Common myeloid progenitor, CD34-positive (primary cell): ENCODE measurements around the gene KHSRP.

ENCODE experiments used
- CTCF ChIA-PET: fragments of 350-600 bp; sonication (Branson Sonifier 250); formaldehyde crosslinking; loops from one replicate; lab custom pipeline; 2021; ENCODE audit warnings: antibody characterized with exemption; lab: Charles Lee
- POLR2A ChIA-PET: fragments of 350-600 bp; sonication (Branson Sonifier 250); formaldehyde crosslinking; loops from one replicate; lab custom pipeline; 2021; ENCODE audit warnings: antibody characterized with exemption; lab: Charles Lee
- DNase-seq, 3 donors: peaks; one replicate each; pipeline versions ENCODE4 v3.0.0 to v3.0.0-alpha.2; 2013
- H3K27ac ChIP-seq, 2 experiments: 1 replicate in 1 of 2; 2 replicates in 1 of 2; pipeline ENCODE4 v1.7.0; 2013; ENCODE audit warnings: inconsistent platforms in 2 of 2, low read length in 2 of 2, mild to moderate bottlenecking in 2 of 2, low read depth in 1 of 2, moderate library complexity in 1 of 2; ENCODE audit not compliant: severe bottlenecking in 2 of 2, insufficient read depth in 1 of 2, poor library complexity in 1 of 2
- H3K27me3 ChIP-seq, 5 experiments: replicated peaks in 2 of 5; 1 replicate in 3 of 5; 2 replicates in 2 of 5; pipeline versions ENCODE4 v1.6.1 to v1.7.0; 2013; ENCODE audit warnings: low read length in 4 of 5, mild to moderate bottlenecking in 2 of 5, moderate library complexity in 2 of 5, inconsistent platforms in 1 of 5; ENCODE audit not compliant: insufficient read depth in 5 of 5, control insufficient read depth in 4 of 5
- H3K36me3 ChIP-seq, 4 experiments: 1 replicate in 2 of 4; 2 replicates in 2 of 4; pipeline versions ENCODE4 v1.6.1 to v1.7.0; 2013; ENCODE audit warnings: low read length in 3 of 4, control low read depth in 1 of 4, mild to moderate bottlenecking in 1 of 4; ENCODE audit not compliant: control insufficient read depth in 4 of 4, insufficient read depth in 4 of 4
- H3K4me1 ChIP-seq, 4 experiments: 1 replicate in 3 of 4; 2 replicates in 1 of 4; pipeline versions ENCODE4 v1.6.1 to v1.7.1; 2013; ENCODE audit warnings: low read length in 3 of 4, mild to moderate bottlenecking in 3 of 4, control low read depth in 1 of 4, inconsistent platforms in 1 of 4, moderate library complexity in 1 of 4; ENCODE audit not compliant: control insufficient read depth in 4 of 4, insufficient read depth in 4 of 4; ENCODE audit errors: control extremely low read depth in 1 of 4
- H3K4me3 ChIP-seq, 7 experiments: 1 replicate in 4 of 7; 2 replicates in 3 of 7; pipeline versions ENCODE4 v1.5.1 to v1.7.0; 2013; ENCODE audit warnings: mild to moderate bottlenecking in 7 of 7, low read length in 6 of 7, moderate library complexity in 6 of 7, inconsistent platforms in 2 of 7, low read depth in 2 of 7, control low read depth in 1 of 7; ENCODE audit not compliant: insufficient read depth in 4 of 7, control insufficient read depth in 1 of 7; ENCODE audit errors: extremely low read depth in 1 of 7
- H3K9me3 ChIP-seq, 5 experiments: 1 replicate in 4 of 5; 2 replicates in 1 of 5; pipeline versions ENCODE4 v1.6.1 to v1.7.1; 2013; ENCODE audit warnings: low read length in 4 of 5, mild to moderate bottlenecking in 2 of 5, inconsistent platforms in 1 of 5, low read depth in 1 of 5, moderate library complexity in 1 of 5; ENCODE audit not compliant: control insufficient read depth in 4 of 5, insufficient read depth in 2 of 5; ENCODE audit errors: control extremely low read depth in 1 of 5
- WGBS: methylation state at CpG from one replicate; pipeline ENCODE4 v1.1.5; 2013; ENCODE audit not compliant: insufficient coverage; 5-methylcytosine and 5-hydroxymethylcytosine counted together

The KHSRP gene

DNA sequence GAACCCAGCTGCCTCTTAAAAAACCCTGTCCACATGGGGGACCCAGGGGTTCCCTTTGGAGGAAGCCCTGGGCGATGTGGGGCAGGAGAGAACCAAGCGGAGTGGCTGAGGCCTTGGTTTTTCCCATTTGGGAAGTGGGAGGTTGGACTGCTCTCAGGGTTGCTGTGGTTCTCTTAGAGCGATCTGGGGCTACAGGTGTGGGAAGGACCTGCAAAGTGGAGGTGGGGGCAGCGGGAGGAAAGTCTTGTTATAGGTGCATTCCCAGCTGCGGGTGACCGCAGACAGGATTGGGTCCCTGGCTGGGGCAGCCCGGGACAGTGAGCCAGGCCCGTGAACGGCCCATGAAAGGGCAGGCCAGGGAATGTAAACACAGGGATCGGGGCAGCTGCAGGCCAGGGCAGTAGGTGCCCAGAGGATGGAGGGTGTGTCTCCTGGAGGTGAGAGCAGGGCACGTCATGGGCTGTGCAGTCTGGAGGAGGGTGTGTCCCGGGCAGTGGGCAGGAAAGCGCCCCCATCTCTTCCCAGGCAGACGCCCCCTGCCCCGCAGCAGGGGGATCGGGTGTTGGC is 34.2 kb upstream of the KHSRP start:
- H3K27me3 ChIP-seq, result peaks cover 0 to 10% (median 2%) of the 10 kb centered on the region in 5 experiments
- peaks cover 0 to 19% (median 11%) of the 10 kb centered on the region in 5 experiments for H3K9me3 ChIP-seq
- WGBS, result 82% methylated on average over 9 of the region's 16 CpGs
- peak overlapping the region in 6 of 7 experiments; percentile 44 to 85 (median 78) for H3K4me3 ChIP-seq
- peaks cover 0 to 26% (median 17%) of the 10 kb centered on the region in 4 experiments for H3K4me1 ChIP-seq
- no peak for DNase-seq
- POLR2A ChIA-PET, result no interaction called here
- peaks cover 0 to 13% (median 10%) of the 10 kb centered on the region in 4 experiments for H3K36me3 ChIP-seq
- CTCF ChIA-PET, result no interaction called here
- H3K27ac ChIP-seq, result no peak overlapping the region

DNA sequence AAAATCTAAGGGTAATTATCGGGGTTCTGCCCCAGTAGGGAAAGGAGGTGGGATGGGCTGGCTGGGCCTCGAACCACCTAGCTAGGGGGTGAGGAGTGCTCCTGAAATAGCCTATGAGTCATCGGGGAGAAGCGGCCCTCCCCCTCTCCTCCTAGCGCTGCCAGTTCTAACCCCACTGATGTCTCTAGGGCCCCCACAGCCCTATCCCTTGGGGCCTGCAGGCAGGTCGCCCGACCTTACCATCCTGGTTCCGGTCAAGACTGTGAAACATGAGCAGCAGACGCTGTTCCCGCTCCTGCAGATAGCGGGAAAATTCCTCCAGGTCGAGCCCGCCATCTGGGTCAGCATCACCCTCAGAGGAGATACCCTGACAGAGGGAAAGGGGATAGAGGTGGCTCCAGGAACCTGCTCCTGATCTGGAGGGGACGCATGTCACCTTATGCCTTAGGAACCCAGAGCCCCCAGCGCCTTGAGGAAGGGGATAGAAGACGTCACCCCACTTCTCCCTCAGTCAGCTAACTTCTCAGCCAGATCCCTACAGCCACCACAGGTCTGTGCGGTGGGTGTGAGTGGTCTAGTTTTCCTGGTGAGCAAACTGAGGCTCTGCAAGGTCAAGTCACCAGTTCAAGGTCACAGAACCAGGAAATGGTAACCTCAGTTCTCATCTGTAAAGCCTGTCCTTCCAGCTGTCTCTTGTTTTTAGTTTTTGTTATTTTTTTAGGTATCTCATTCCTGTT is 33.5 kb upstream of the KHSRP start:
- Histone ChIP-seq H3K36me3 (peaks cover 0 to 17% (median 11%) of the 10 kb centered on the region in 4 experiments), H3K27me3 (peaks cover 0 to 5% (median 2%) of the 10 kb centered on the region in 5 experiments), H3K9me3 (peaks cover 0 to 22% (median 14%) of the 10 kb centered on the region in 5 experiments), H3K4me1 (peaks cover 0 to 26% (median 17%) of the 10 kb centered on the region in 4 experiments), H3K27ac (no peak overlapping the region), H3K4me3 (no peak overlapping the region)
- 94% methylated on average over 15 of the region's 17 CpGs for WGBS
- DNase-seq, result no peak
- CTCF ChIA-PET, result interaction anchor here (0.6 kb wide), 1 partner anchor 1609 kb away, joined by 3 read pairs; no protein-coding TSS in a partner anchor
- POLR2A ChIA-PET, result no interaction called here

DNA sequence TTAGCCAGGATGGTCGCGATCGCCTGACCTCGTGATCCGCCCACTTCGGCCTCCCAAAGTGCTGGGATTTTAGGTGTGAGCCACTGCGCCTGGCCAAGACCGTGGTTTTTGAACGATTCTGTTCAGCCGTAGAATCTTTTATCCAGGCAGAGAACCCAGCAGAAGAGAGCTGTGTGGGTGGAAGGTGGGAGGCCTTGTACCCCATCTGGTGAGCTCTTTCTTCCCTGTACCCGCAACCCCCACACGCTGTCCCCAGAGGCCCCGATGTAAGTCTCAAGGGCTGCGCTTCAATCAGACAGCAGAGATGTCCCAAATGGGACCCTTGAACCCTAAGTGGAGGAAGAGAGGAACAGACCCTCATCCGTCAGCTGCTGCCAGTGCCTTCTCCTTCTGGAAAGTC is 31.3 kb upstream of the KHSRP start:
- ChIA-PET CTCF (interaction anchor here (1.9 kb wide), 1 partner anchor 60 kb away, joined by 4 read pairs; no protein-coding TSS in a partner anchor), POLR2A (no interaction called here)
- Histone ChIP-seq H3K27ac (no peak overlapping the region), H3K36me3 (peaks cover 0 to 27% (median 11%) of the 10 kb centered on the region in 4 experiments), H3K4me3 (no peak overlapping the region), H3K4me1 (peaks cover 0 to 26% (median 17%) of the 10 kb centered on the region in 4 experiments), H3K9me3 (peaks cover 0 to 22% (median 14%) of the 10 kb centered on the region in 5 experiments), H3K27me3 (peaks cover 0 to 5% (median 0%) of the 10 kb centered on the region in 5 experiments)
- WGBS, result 99% methylated on average over 11 of the region's 15 CpGs
- no peak for DNase-seq

DNA sequence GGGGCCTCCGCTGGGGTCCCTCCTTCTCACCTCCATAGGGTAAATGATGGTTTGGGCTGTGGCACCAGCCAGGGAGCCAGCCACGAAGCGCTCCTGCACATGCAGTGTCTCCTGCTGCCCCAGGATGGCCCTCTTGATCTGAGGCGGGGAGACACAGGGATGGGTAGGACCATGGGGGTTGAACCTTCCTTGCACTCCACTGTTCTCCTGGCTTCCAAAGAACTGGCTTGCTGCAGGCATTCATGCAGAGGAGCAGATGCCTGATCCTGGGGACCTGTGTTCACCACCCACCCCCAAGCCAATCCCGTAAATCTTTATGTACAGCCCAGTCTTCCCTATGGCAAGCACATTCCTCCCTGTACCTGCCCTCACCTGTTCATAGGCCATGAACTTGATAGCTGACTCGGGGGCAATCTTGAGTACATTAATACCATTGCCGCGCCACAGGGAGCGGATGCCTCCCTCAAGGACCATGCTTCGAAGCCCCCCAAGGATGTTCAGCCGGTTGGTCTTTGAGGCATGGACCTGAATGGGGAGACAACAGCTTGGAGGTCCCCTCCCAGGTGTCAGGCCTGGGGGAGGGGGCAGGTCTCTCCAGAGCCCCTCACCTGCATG is 29.4 kb upstream of the KHSRP start:
- Histone ChIP-seq H3K36me3 (peaks cover 0 to 27% (median 11%) of the 10 kb centered on the region in 4 experiments), H3K9me3 (peaks cover 0 to 22% (median 14%) of the 10 kb centered on the region in 5 experiments), H3K27me3 (peaks cover 0 to 4% (median 0%) of the 10 kb centered on the region in 5 experiments), H3K27ac (no peak overlapping the region), H3K4me1 (peaks cover 0 to 10% (median 2%) of the 10 kb centered on the region in 4 experiments), H3K4me3 (no peak overlapping the region)
- CTCF ChIA-PET, result no interaction called here
- DNase-seq, result no peak
- 100% methylated on average over 9 of the region's 11 CpGs for WGBS
- POLR2A ChIA-PET, result no interaction called here

DNA sequence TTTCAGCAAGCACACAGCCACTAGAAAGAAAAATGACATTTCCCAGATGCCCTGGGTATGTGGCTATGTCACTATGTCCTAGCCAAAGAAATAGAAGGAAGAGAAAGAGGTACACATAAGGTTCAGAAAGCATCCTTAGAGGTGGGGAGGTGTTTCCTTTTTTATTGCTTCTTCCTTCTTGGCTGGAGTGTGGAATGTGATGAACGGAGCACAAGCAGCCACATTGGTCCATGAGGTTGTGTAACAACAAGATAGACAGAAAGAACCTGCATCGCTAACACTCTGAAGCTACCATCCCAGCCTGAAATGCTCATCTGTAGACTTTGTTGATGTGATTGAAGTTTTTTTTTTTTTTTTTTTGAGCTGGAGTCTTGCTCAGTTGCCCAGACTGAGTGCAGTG is 28.3 kb upstream of the KHSRP start:
- no peak overlapping the region for H3K4me3 ChIP-seq
- WGBS, result 100% methylated on average over 1 of the region's 2 CpGs
- H3K36me3 ChIP-seq, result peaks cover 0 to 27% (median 11%) of the 10 kb centered on the region in 4 experiments
- no peak for DNase-seq
- POLR2A ChIA-PET, result no interaction called here
- no peaks in the 10 kb centered on the region for H3K27me3 ChIP-seq
- H3K4me1 ChIP-seq, result peaks cover 0 to under 1% (median 0%) of the 10 kb centered on the region in 4 experiments
- peaks cover 0 to 22% (median 14%) of the 10 kb centered on the region in 5 experiments for H3K9me3 ChIP-seq
- H3K27ac ChIP-seq, result no peak overlapping the region
- CTCF ChIA-PET, result no interaction called here

DNA sequence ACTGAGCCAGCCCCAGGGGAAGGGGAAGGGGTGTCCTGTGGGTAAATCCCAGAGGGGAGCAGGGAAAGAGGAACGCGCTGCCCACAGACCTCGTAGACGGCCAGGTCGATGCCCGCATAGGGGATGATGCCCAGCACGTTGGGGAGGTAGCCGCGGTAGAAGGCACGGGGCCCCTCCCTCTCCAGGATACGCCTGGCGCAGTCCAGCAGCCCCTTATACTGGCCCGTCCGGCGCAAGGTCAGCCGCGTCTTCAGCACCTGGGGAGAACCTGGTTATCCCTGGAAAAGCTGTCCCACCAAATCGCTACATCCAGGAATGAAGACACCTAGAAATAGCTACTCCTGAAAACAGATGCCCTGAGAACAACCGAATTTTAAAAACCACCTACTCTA is 27.6 kb upstream of the KHSRP start:
- CTCF ChIA-PET, result no interaction called here
- Histone ChIP-seq H3K9me3 (peaks cover 0 to 22% (median 14%) of the 10 kb centered on the region in 5 experiments), H3K36me3 (peaks cover 0 to 27% (median 11%) of the 10 kb centered on the region in 4 experiments), H3K27ac (no peak overlapping the region), H3K4me1 (no peaks in the 10 kb centered on the region), H3K4me3 (no peak overlapping the region), H3K27me3 (no peaks in the 10 kb centered on the region)
- 96% methylated on average over 18 of the region's 19 CpGs for WGBS
- no peak for DNase-seq
- POLR2A ChIA-PET, result no interaction called here
